GM23338 (cell line): ENCODE data around the gene GPC5. TPM values are rescaled to one million over a fixed set of nuclear protein-coding genes. Genes with fewer than 3 reads are reported as not detected.

Source experiments
- ATAC-seq: fragments of 200-7000 bp; cut with Tn5 transposase; 3 replicates; pipeline ENCODE4 v1.9.1; 2020
- DNase-seq: peaks from one replicate; pipeline ENCODE4 v3.0.0-alpha.2; 2015; ENCODE audit warnings: low spot score
- H2AFZ ChIP-seq: fragments of 200-600 bp; sonication (generic); 2 replicates; pipeline ENCODE4 v1.8.0; 2016; ENCODE audit warnings: antibody characterized with exemption, mild to moderate bottlenecking, moderate library complexity
- H3F3A ChIP-seq: fragments of 200-600 bp; sonication (generic); replicated peaks from 2 replicates; pipeline ENCODE4 v1.8.0; 2017; ENCODE audit warnings: antibody characterized with exemption, mixed run types, low read depth
- H3K27ac ChIP-seq: fragments of 200-600 bp; sonication (generic); 2 replicates; pipeline ENCODE4 v1.6.1; 2016; ENCODE audit warnings: low read depth
- H3K27me3 ChIP-seq: fragments of 200-600 bp; sonication (generic); 2 replicates; pipeline ENCODE4 v1.8.0; 2016; ENCODE audit warnings: mild to moderate bottlenecking, mixed run types, moderate library complexity; ENCODE audit not compliant: insufficient read depth
- H3K36me3 ChIP-seq: fragments of 200-600 bp; sonication (generic); 2 replicates; pipeline ENCODE4 v1.8.0; 2016; ENCODE audit warnings: mild to moderate bottlenecking; ENCODE audit not compliant: insufficient read depth
- H3K4me1 ChIP-seq: fragments of 200-600 bp; sonication (generic); 2 replicates; pipeline ENCODE4 v1.8.0; 2016; ENCODE audit warnings: mild to moderate bottlenecking, moderate library complexity; ENCODE audit not compliant: insufficient read depth
- H3K4me2 ChIP-seq: fragments of 200-600 bp; sonication (generic); 2 replicates; pipeline ENCODE4 v1.7.1; 2017; ENCODE audit warnings: mixed run types
- H3K4me3 ChIP-seq: fragments of 200-600 bp; sonication (generic); 2 replicates; pipeline ENCODE4 v1.6.1; 2016; ENCODE audit warnings: mixed run types
- H3K79me2 ChIP-seq: fragments of 200-600 bp; sonication (generic); replicated peaks from 2 replicates; pipeline ENCODE4 v1.8.0; 2017; ENCODE audit warnings: mild to moderate bottlenecking; ENCODE audit not compliant: insufficient read depth
- H3K9me2 ChIP-seq: fragments of 200-600 bp; sonication (generic); 2 replicates; pipeline ENCODE4 v1.8.0; 2017; ENCODE audit not compliant: insufficient read depth
- H4K20me1 ChIP-seq: fragments of 200-600 bp; sonication (generic); replicated peaks from 2 replicates; pipeline ENCODE4 v1.8.0; 2017; ENCODE audit warnings: mild to moderate bottlenecking; ENCODE audit not compliant: insufficient read depth
- H3K27ac Mint-ChIP-seq: 2 replicates; pipeline ENCODE4 v1.8.0; 2020; ENCODE audit warnings: inconsistent platforms, mild to moderate bottlenecking, moderate library complexity, mixed read lengths
- H3K27me3 Mint-ChIP-seq: 3 replicates; pipeline ENCODE4 v1.8.0; 2022; ENCODE audit warnings: low read depth, mild to moderate bottlenecking, moderate library complexity, mixed read lengths, inconsistent platforms; ENCODE audit not compliant: insufficient read depth, poor library complexity
- H3K36me3 Mint-ChIP-seq: 3 replicates; pipeline ENCODE4 v1.8.0; 2021; ENCODE audit warnings: low read depth, mild to moderate bottlenecking, inconsistent platforms, moderate library complexity, mixed read lengths
- H3K4me1 Mint-ChIP-seq: 3 replicates; pipeline ENCODE4 v1.8.0; 2020; ENCODE audit warnings: mild to moderate bottlenecking, inconsistent platforms, mixed read lengths
- H3K4me3 Mint-ChIP-seq: 3 replicates; pipeline ENCODE4 v1.8.0; 2021; ENCODE audit warnings: moderate library complexity, mild to moderate bottlenecking, inconsistent platforms, mixed read lengths
- H3K9me3 Mint-ChIP-seq: 3 replicates; pipeline ENCODE4 v1.8.0; 2020; ENCODE audit warnings: moderate library complexity, mild to moderate bottlenecking, inconsistent platforms, mixed read lengths
- EZH2 ChIP-seq: fragments of 200-600 bp; sonication (generic); IDR thresholded peaks from one replicate; pipeline ENCODE4 v1.8.0; 2017; ENCODE audit warnings: antibody characterized with exemption, mild to moderate bottlenecking, low read depth; ENCODE audit not compliant: unreplicated experiment
- NANOG ChIP-seq: IDR thresholded peaks from 2 replicates; pipeline ENCODE4 v1.6.1; 2016; ENCODE audit warnings: antibody characterized with exemption, borderline replicate concordance
- ZNF331 ChIP-seq: fragments of 250-450 bp; sonication (Bioruptor Pico); IDR thresholded peaks from 2 replicates; pipeline ENCODE4 v1.5.0; 2020; ENCODE audit warnings: low read depth, mild to moderate bottlenecking, moderate library complexity
- polyA plus RNA-seq: library from polyadenylated mRNA; unstranded; fragments of >200 nt; fragmentation: Nextera tagmentation; extraction: Ambion mirVana; gene quantifications from 2 replicates; pipeline ENCODE4 v1.2.1, GENCODE V29; 2016
- total RNA-seq: library from RNA; depleted of rRNA; stranded (reverse); fragments of >200 nt; shearing (Covaris generic); gene quantifications from 2 replicates; pipeline ENCODE4 v1.2.3, GENCODE V29; 2014
- TF ChIP-seq, protein P1 (sequence below): IDR thresholded peaks from one replicate; pipeline ENCODE4 v1.6.1; 2018; ENCODE audit warnings: antibody characterized with exemption; ENCODE audit not compliant: unreplicated experiment
- TF ChIP-seq, protein P2 (sequence below): fragments of 250-450 bp; sonication (Bioruptor Pico); IDR thresholded peaks from 2 replicates; pipeline ENCODE4 v1.5.0; 2020; ENCODE audit warnings: mild to moderate bottlenecking, moderate library complexity

Gene GPC5
- total and polyA plus RNA-seq, 2 experiments from 2014 or later: 0.95 to 1.1 TPM

GRCh38 chr13:91368676-91369440, 29.6 kb upstream of the GPC5 start:
- Histone ChIP-seq H3K4me1 (peaks cover 7% of the 10 kb centered on the region; the same call in 1 of the 2 replicates), H3K4me2 (no peak overlapping the region), H3K79me2 (no peaks in the 10 kb centered on the region), H4K20me1 (peaks cover 3% of the 10 kb centered on the region; the same call in 1 of the 2 replicates), H2AFZ (no peak overlapping the region), H3K27ac (no peak overlapping the region), H3K27me3 (no peaks in the 10 kb centered on the region), H3K9me2 (no peaks in the 10 kb centered on the region; the same call in 1 of the 2 replicates), H3K4me3 (no peak overlapping the region), H3K36me3 (no peaks in the 10 kb centered on the region), H3F3A (no peaks in the 10 kb centered on the region)
- ATAC-seq: no peak
- no peak for DNase-seq
- TF ChIP-seq NANOG: no peak
- Mint-ChIP-seq H3K4me3 (no peak overlapping the region), H3K36me3 (no peaks in the 10 kb centered on the region), H3K27ac (no peak overlapping the region), H3K4me1 (peaks cover 7% of the 10 kb centered on the region; the same call in 2 of the 3 replicates), H3K9me3 (no peaks in the 10 kb centered on the region), H3K27me3 (no peaks in the 10 kb centered on the region)

DNA sequence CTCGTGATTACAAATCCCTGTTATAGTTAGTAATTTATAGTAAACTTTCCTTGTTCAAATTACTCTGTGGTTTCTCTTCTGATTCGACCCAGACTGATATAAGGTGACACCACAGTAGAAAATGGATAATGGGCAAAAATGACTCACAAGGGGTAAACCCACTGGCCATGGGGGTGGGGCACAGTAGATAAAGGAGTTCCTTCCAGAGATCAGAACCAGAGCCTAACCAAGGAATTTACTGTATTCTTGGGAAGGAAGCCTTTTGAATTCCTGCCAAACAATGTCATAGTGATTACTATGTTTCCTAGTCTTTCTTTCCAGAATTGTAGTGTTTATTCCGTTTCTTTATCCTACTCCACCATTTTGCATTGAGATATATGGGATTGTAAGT, 29.0 kb upstream of the GPC5 start:
- Histone ChIP-seq H3K4me3 (no peak overlapping the region), H3K9me2 (no peaks in the 10 kb centered on the region; the same call in 1 of the 2 replicates), H3K79me2 (no peaks in the 10 kb centered on the region), H2AFZ (no peak overlapping the region), H3F3A (no peaks in the 10 kb centered on the region), H3K36me3 (no peaks in the 10 kb centered on the region), H3K4me1 (peaks cover 7% of the 10 kb centered on the region; the same call in 1 of the 2 replicates), H3K27me3 (no peaks in the 10 kb centered on the region), H3K4me2 (no peak overlapping the region), H4K20me1 (peaks cover 3% of the 10 kb centered on the region; the same call in 1 of the 2 replicates), H3K27ac (no peak overlapping the region)
- H3K27me3 Mint-ChIP-seq: peaks cover under 1% of the 10 kb centered on the region
- no peaks in the 10 kb centered on the region for H3K36me3 Mint-ChIP-seq
- peaks cover 10% of the 10 kb centered on the region; the same call in 2 of the 3 replicates for H3K4me1 Mint-ChIP-seq
- DNase-seq (no peak), ATAC-seq (no peak; the same call in 2 of the 3 replicates)
- no peak overlapping the region for H3K4me3 Mint-ChIP-seq
- H3K27ac Mint-ChIP-seq: no peak overlapping the region; the same call in 1 of the 2 replicates
- H3K9me3 Mint-ChIP-seq: no peaks in the 10 kb centered on the region
- no peak for TF ChIP-seq EZH2
- no peak for TF ChIP-seq ZNF331
- TF ChIP-seq, protein P1, sequence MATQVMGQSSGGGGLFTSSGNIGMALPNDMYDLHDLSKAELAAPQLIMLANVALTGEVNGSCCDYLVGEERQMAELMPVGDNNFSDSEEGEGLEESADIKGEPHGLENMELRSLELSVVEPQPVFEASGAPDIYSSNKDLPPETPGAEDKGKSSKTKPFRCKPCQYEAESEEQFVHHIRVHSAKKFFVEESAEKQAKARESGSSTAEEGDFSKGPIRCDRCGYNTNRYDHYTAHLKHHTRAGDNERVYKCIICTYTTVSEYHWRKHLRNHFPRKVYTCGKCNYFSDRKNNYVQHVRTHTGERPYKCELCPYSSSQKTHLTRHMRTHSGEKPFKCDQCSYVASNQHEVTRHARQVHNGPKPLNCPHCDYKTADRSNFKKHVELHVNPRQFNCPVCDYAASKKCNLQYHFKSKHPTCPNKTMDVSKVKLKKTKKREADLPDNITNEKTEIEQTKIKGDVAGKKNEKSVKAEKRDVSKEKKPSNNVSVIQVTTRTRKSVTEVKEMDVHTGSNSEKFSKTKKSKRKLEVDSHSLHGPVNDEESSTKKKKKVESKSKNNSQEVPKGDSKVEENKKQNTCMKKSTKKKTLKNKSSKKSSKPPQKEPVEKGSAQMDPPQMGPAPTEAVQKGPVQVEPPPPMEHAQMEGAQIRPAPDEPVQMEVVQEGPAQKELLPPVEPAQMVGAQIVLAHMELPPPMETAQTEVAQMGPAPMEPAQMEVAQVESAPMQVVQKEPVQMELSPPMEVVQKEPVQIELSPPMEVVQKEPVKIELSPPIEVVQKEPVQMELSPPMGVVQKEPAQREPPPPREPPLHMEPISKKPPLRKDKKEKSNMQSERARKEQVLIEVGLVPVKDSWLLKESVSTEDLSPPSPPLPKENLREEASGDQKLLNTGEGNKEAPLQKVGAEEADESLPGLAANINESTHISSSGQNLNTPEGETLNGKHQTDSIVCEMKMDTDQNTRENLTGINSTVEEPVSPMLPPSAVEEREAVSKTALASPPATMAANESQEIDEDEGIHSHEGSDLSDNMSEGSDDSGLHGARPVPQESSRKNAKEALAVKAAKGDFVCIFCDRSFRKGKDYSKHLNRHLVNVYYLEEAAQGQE: no peak
- TF ChIP-seq, protein P2, sequence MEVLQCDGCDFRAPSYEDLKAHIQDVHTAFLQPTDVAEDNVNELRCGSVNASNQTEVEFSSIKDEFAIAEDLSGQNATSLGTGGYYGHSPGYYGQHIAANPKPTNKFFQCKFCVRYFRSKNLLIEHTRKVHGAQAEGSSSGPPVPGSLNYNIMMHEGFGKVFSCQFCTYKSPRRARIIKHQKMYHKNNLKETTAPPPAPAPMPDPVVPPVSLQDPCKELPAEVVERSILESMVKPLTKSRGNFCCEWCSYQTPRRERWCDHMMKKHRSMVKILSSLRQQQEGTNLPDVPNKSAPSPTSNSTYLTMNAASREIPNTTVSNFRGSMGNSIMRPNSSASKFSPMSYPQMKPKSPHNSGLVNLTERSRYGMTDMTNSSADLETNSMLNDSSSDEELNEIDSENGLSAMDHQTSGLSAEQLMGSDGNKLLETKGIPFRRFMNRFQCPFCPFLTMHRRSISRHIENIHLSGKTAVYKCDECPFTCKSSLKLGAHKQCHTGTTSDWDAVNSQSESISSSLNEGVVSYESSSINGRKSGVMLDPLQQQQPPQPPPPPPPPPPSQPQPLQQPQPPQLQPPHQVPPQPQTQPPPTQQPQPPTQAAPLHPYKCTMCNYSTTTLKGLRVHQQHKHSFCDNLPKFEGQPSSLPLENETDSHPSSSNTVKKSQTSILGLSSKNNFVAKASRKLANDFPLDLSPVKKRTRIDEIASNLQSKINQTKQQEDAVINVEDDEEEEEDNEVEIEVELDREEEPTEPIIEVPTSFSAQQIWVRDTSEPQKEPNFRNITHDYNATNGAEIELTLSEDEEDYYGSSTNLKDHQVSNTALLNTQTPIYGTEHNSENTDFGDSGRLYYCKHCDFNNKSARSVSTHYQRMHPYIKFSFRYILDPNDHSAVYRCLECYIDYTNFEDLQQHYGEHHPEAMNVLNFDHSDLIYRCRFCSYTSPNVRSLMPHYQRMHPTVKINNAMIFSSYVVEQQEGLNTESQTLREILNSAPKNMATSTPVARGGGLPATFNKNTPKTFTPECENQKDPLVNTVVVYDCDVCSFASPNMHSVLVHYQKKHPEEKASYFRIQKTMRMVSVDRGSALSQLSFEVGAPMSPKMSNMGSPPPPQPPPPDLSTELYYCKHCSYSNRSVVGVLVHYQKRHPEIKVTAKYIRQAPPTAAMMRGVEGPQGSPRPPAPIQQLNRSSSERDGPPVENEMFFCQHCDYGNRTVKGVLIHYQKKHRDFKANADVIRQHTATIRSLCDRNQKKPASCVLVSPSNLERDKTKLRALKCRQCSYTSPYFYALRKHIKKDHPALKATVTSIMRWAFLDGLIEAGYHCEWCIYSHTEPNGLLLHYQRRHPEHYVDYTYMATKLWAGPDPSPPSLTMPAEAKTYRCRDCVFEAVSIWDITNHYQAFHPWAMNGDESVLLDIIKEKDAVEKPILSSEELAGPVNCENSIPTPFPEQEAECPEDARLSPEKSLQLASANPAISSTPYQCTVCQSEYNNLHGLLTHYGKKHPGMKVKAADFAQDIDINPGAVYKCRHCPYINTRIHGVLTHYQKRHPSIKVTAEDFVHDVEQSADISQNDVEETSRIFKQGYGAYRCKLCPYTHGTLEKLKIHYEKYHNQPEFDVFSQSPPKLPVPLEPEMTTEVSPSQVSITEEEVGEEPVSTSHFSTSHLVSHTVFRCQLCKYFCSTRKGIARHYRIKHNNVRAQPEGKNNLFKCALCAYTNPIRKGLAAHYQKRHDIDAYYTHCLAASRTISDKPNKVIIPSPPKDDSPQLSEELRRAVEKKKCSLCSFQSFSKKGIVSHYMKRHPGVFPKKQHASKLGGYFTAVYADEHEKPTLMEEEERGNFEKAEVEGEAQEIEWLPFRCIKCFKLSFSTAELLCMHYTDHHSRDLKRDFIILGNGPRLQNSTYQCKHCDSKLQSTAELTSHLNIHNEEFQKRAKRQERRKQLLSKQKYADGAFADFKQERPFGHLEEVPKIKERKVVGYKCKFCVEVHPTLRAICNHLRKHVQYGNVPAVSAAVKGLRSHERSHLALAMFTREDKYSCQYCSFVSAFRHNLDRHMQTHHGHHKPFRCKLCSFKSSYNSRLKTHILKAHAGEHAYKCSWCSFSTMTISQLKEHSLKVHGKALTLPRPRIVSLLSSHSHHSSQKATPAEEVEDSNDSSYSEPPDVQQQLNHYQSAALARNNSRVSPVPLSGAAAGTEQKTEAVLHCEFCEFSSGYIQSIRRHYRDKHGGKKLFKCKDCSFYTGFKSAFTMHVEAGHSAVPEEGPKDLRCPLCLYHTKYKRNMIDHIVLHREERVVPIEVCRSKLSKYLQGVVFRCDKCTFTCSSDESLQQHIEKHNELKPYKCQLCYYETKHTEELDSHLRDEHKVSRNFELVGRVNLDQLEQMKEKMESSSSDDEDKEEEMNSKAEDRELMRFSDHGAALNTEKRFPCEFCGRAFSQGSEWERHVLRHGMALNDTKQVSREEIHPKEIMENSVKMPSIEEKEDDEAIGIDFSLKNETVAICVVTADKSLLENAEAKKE (CRISPR knock-in tag): no peak
